Cardiac muscle cell (in vitro differentiated cells and primary cell): ENCODE results near the gene SALL2. TPM values are rescaled to one million over a fixed set of nuclear protein-coding genes. Genes with fewer than 3 reads are reported as not detected.

Experiments used
- DNase-seq, 2 donors: peaks; one replicate each; pipeline versions ENCODE4 v3.0.0 to v3.0.0-alpha.2; 2010 to 2017; ENCODE audit warnings: low read depth in 1 of 2, low spot score in 1 of 2
- H3K27ac ChIP-seq: fragments of 200-600 bp; sonication (generic); 2 replicates; pipeline ENCODE4 v1.5.1; 2016
- H3K27me3 ChIP-seq: fragments of 200-600 bp; sonication (generic); 2 replicates; pipeline ENCODE4 v1.6.0; 2016; ENCODE audit warnings: control low read depth
- H3K36me3 ChIP-seq: fragments of 200-600 bp; sonication (generic); 2 replicates; pipeline ENCODE4 v1.5.1; 2016; ENCODE audit warnings: control low read depth
- H3K4me1 ChIP-seq: fragments of 200-600 bp; sonication (generic); 2 replicates; pipeline ENCODE4 v1.8.1; 2017; ENCODE audit warnings: low read depth, mild to moderate bottlenecking, mixed run types
- H3K4me3 ChIP-seq: fragments of 200-600 bp; sonication (generic); 2 replicates; pipeline ENCODE4 v1.5.1; 2016; ENCODE audit warnings: mild to moderate bottlenecking
- H3K9me3 ChIP-seq: fragments of 200-600 bp; sonication (generic); 2 replicates; pipeline ENCODE4 v1.5.1; 2017; ENCODE audit warnings: low read depth, mild to moderate bottlenecking, control low read depth
- polyA plus RNA-seq: library from polyadenylated mRNA; unstranded; fragments of >200 nt; fragmentation: Nextera tagmentation; extraction: Ambion mirVana; gene quantifications from 2 replicates; pipeline ENCODE4 v1.2.1, GENCODE V29; 2016
- total RNA-seq: library from RNA; depleted of rRNA; stranded (reverse); fragments of >200 nt; gene quantifications from 2 replicates; pipeline ENCODE4 v1.2.3, GENCODE V29; 2016
- TF ChIP-seq, protein P1 (sequence below): IDR thresholded peaks from 2 replicates; pipeline ENCODE4 v1.5.1; 2012; ENCODE audit warnings: low read depth, mild to moderate bottlenecking, low read length

Gene SALL2
- total and polyA plus RNA-seq, 2 experiments from 2014 or later, result 32.5 to 74.6 TPM

GRCh38 chr14:21496453-21496852, 29.7 kb downstream of the SALL2 start:
- Histone ChIP-seq H3K27ac (no peak overlapping the region), H3K4me1 (no peaks in the 10 kb centered on the region), H3K9me3 (no peaks in the 10 kb centered on the region), H3K36me3 (peaks cover 71% of the 10 kb centered on the region), H3K4me3 (no peak overlapping the region), H3K27me3 (no peaks in the 10 kb centered on the region)
- DNase-seq, result peak in 1 of 2 donors; percentile 82
- TF ChIP-seq, protein P1, sequence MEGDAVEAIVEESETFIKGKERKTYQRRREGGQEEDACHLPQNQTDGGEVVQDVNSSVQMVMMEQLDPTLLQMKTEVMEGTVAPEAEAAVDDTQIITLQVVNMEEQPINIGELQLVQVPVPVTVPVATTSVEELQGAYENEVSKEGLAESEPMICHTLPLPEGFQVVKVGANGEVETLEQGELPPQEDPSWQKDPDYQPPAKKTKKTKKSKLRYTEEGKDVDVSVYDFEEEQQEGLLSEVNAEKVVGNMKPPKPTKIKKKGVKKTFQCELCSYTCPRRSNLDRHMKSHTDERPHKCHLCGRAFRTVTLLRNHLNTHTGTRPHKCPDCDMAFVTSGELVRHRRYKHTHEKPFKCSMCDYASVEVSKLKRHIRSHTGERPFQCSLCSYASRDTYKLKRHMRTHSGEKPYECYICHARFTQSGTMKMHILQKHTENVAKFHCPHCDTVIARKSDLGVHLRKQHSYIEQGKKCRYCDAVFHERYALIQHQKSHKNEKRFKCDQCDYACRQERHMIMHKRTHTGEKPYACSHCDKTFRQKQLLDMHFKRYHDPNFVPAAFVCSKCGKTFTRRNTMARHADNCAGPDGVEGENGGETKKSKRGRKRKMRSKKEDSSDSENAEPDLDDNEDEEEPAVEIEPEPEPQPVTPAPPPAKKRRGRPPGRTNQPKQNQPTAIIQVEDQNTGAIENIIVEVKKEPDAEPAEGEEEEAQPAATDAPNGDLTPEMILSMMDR, result no peak

DNA sequence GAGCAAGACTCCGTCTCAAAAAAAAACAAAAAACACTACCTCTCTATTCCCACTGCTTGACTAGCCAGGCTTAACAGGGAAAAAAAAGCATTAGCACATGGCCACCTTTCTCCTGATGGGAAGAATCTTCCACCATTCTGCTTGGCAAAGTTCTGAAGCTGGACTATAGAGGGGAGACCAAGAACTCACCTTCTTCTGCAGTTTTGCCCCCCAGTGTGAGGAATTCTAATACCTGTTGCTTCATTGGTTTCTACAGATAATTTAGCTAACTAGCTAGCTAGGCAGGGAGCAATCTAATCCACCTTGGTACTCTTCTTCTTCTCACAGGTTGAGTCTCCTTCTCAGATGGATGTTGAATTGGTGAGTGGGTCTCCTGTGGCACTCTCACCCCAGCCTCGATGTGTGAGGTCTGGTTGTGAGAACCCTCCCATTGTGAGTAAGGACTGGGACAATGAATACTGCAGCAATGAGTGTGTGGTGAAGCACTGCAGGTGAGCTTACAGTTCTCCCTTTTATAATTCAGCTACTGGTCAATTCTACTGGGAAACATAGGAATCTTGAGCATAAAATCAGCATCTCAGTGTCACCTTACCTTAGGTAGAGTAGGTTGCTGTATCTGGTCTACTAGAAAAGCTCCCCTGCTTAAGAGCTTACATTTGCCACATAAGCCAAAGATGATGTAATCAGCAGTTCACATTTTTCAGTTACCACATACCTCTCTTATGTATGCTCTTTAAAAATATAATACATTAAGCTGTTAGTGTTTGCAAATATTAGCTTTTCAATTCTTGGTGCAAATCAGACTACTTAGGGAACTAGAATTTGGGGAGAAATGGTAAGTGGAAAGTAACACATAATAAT, 31.0 kb downstream of the SALL2 start:
- Histone ChIP-seq H3K4me3 (no peak overlapping the region), H3K4me1 (no peaks in the 10 kb centered on the region), H3K9me3 (no peaks in the 10 kb centered on the region), H3K27me3 (no peaks in the 10 kb centered on the region), H3K27ac (no peak overlapping the region), H3K36me3 (peaks cover 75% of the 10 kb centered on the region)
- DNase-seq, result peak in 1 of 2 donors; percentile 52
- TF ChIP-seq, protein P1, result no peak

- peaks cover 41% of the 10 kb centered on the region for H3K36me3 ChIP-seq
Observed at GRCh38 chr14:21486640-21487087, 39.5 kb downstream of the SALL2 start.

DNA sequence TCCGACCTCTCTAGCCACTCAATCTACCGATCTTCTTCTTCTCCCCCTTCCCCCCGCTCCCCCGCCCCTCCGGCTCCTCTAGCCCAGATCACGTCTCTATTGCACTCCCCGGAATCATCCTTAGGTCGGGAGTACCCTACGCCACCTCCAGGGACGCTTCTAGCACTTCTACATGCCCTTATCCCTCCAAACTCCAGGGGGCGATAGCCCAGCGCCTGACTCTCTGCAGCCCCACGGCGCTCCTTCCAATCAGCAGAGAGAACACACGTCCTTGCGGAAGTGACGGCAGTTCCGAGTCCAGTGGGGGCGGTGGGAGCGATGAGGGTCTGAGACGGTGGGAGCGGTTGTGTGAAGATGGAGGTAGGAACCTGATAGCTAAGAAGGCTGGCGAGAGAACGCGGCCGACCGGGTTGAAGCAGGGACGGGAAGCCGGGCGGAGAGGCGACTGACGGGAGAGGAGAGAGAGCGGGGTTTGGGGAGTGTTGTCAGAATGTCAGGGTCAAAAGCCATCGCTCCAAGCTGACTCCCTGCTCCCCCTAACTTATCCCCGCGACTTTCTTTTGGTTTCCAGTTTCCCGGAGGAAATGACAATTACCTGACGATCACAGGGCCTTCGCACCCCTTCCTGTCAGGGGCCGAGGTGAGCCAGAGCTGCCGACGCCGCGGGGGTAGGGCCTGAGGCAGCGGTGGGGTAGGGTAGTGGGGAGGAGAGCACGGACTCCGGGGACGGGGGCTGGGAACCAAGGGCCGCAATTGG, 49.0 kb downstream of the SALL2 start, which contains the start of the genes RAB2B and TOX4:
RAB2B (minus strand) TSS at position 35 of the 757 bp plus-strand sequence. CDS start 87 bp downstream, outside the sequence.
TOX4 (plus strand) TSS at position 271 of the 757 bp plus-strand sequence; CDS start at position 355, 84 bp downstream.
- H3K9me3 ChIP-seq, result no peaks in the 10 kb centered on the region
- TF ChIP-seq, protein P1, result peak; percentile 99
- no peaks in the 10 kb centered on the region for H3K27me3 ChIP-seq
- DNase-seq, result peak; percentile 98 to 99
- peaks cover 10% of the 10 kb centered on the region for H3K4me1 ChIP-seq
- peaks cover 15% of the 10 kb centered on the region for H3K36me3 ChIP-seq
- H3K27ac ChIP-seq, result peak within 1 kb of the TSS; percentile 94
- H3K4me3 ChIP-seq, result peak within 1 kb of the TSS; percentile 94

More at GRCh38 chr14:21486640-21487087, 39.5 kb downstream of the SALL2 start:
- Histone ChIP-seq H3K27ac (no peak overlapping the region), H3K9me3 (no peaks in the 10 kb centered on the region), H3K4me3 (no peak overlapping the region), H3K4me1 (no peaks in the 10 kb centered on the region), H3K27me3 (no peaks in the 10 kb centered on the region)
- peak in 1 of 2 donors; percentile 74 for DNase-seq
- TF ChIP-seq, protein P1, result no peak

GRCh38 chr14:21476523-21476924, 49.6 kb downstream of the SALL2 start:
- Histone ChIP-seq H3K27ac (peak overlapping the region; percentile 77), H3K9me3 (no peaks in the 10 kb centered on the region), H3K27me3 (no peaks in the 10 kb centered on the region), H3K4me3 (peak overlapping the region; percentile 94), H3K4me1 (peaks cover 10% of the 10 kb centered on the region), H3K36me3 (peaks cover 11% of the 10 kb centered on the region)
- no peak for DNase-seq
- TF ChIP-seq, protein P1, result no peak
